B cell (primary cell): ENCODE results near the gene BAIAP3. TPM values are rescaled to one million over a fixed set of nuclear protein-coding genes. Genes with fewer than 3 reads are reported as not detected.

Source experiments
- ATAC-seq: fragments of 200-7000 bp; cut with Tn5 transposase; one replicate; pipeline ENCODE4 v1.10.0; 2021; ENCODE audit warnings: low read depth, mild to moderate bottlenecking, moderate number of reproducible peaks, moderate library complexity
- CTCF ChIA-PET: fragments of 350-600 bp; sonication (Branson Sonifier 250); formaldehyde crosslinking; loops from one replicate; lab custom pipeline; 2021; ENCODE audit warnings: antibody characterized with exemption, inconsistent platforms; lab: Charles Lee
- POLR2A ChIA-PET: fragments of 350-600 bp; sonication (Branson Sonifier 250); formaldehyde crosslinking; loops from one replicate; lab custom pipeline; 2021; ENCODE audit warnings: antibody characterized with exemption; lab: Charles Lee
- DNase-seq: peaks from one replicate; pipeline ENCODE4 v3.0.0; 2013
- H2AFZ ChIP-seq: 2 replicates; pipeline ENCODE4 v1.6.1; 2012; ENCODE audit warnings: mild to moderate bottlenecking, low read depth, low read length; ENCODE audit not compliant: insufficient read depth, poor library complexity, severe bottlenecking
- H3K27ac ChIP-seq, 2 donors: 1 replicate in 1 of 2; 2 replicates in 1 of 2; pipeline ENCODE4 v1.5.1; 2012 to 2013; ENCODE audit warnings: low read length in 2 of 2, mild to moderate bottlenecking in 2 of 2, moderate library complexity in 1 of 2
- H3K27me3 ChIP-seq, 4 experiments: fragments of 200-600 bp in 1 of 4; sonication (generic) in 1 of 4; replicated peaks in 1 of 4; 1 replicate in 2 of 4; 2 replicates in 2 of 4; pipeline versions ENCODE4 v1.6.1 to v1.7.0; 2013 to 2016; ENCODE audit warnings: low read length in 3 of 4, mild to moderate bottlenecking in 2 of 4, mixed read lengths in 1 of 4, moderate library complexity in 1 of 4; ENCODE audit not compliant: insufficient read depth in 4 of 4, control insufficient read depth in 3 of 4; ENCODE audit errors: control extremely low read depth in 1 of 4
- H3K36me3 ChIP-seq, 2 experiments: replicated peaks in 1 of 2; 1 replicate in 1 of 2; 2 replicates in 1 of 2; pipeline versions ENCODE4 v1.6.1 to v1.7.1; 2013; ENCODE audit warnings: low read length in 1 of 2; ENCODE audit not compliant: insufficient read depth in 2 of 2, control insufficient read depth in 1 of 2; ENCODE audit errors: control extremely low read depth in 1 of 2, extremely low read depth in 1 of 2
- H3K4me1 ChIP-seq, 2 donors: fragments of 200-600 bp in 1 of 2; sonication (generic) in 1 of 2; 1 replicate in 1 of 2; 2 replicates in 1 of 2; pipeline versions ENCODE4 v1.5.1 to v1.6.1; 2013 to 2017; ENCODE audit warnings: low read length in 2 of 2; ENCODE audit not compliant: control insufficient read depth in 2 of 2, insufficient read depth in 2 of 2
- H3K4me2 ChIP-seq: replicated peaks from 2 replicates; pipeline ENCODE3; 2012; ENCODE audit warnings: mild to moderate bottlenecking, low read depth, low read length; ENCODE audit not compliant: poor library complexity, severe bottlenecking
- H3K4me3 ChIP-seq, 5 experiments: fragments of 200-600 bp in 1 of 5; sonication (generic) in 1 of 5; 1 replicate in 3 of 5; 2 replicates in 2 of 5; pipeline versions ENCODE4 v1.5.1 to v1.7.0; 2011 to 2016; ENCODE audit warnings: low read length in 4 of 5, mild to moderate bottlenecking in 4 of 5, low read depth in 2 of 5, control low read depth in 1 of 5, moderate library complexity in 1 of 5; ENCODE audit not compliant: insufficient read depth in 1 of 5; ENCODE audit errors: control extremely low read depth in 1 of 5, extremely low read depth in 1 of 5
- H3K79me2 ChIP-seq: fragments of 200-600 bp; sonication (generic); one replicate; pipeline ENCODE4 v1.6.0; 2016; ENCODE audit warnings: low read length; ENCODE audit not compliant: control insufficient read depth, insufficient read depth
- H3K9ac ChIP-seq: fragments of 200-600 bp; sonication (generic); 2 replicates; pipeline ENCODE4 v1.6.1; 2017; ENCODE audit warnings: mild to moderate bottlenecking, low read length, moderate library complexity
- H3K9me3 ChIP-seq, 3 donors: one replicate each; pipeline versions ENCODE4 v1.6.1 to v1.7.1; 2013; ENCODE audit warnings: low read length in 2 of 3; ENCODE audit not compliant: control insufficient read depth in 2 of 3, insufficient read depth in 1 of 3; ENCODE audit errors: control extremely low read depth in 1 of 3
- H4K20me1 ChIP-seq: 2 replicates; pipeline ENCODE4 v1.6.0; 2012; ENCODE audit warnings: mild to moderate bottlenecking, low read length; ENCODE audit not compliant: insufficient read depth, control insufficient read depth, poor library complexity, severe bottlenecking
- H3K27ac Mint-ChIP-seq: one replicate; pipeline ENCODE4 v1.8.0; 2021; ENCODE audit warnings: mixed read lengths
- H3K27me3 Mint-ChIP-seq: one replicate; pipeline ENCODE4 v1.8.0; 2021; ENCODE audit warnings: mixed read lengths
- H3K4me1 Mint-ChIP-seq: one replicate; pipeline ENCODE4 v1.8.0; 2021; ENCODE audit warnings: mixed read lengths
- H3K4me3 Mint-ChIP-seq: one replicate; pipeline ENCODE4 v1.8.0; 2021; ENCODE audit warnings: mixed read lengths
- H3K9me3 Mint-ChIP-seq: one replicate; pipeline ENCODE4 v1.8.0; 2022; ENCODE audit warnings: mixed read lengths; ENCODE audit not compliant: insufficient read depth
- WGBS: methylation state at CpG from one replicate; pipeline ENCODE4 v1.1.5; 2013; ENCODE audit warnings: missing lambda C conversion rate; ENCODE audit not compliant: insufficient coverage; 5-methylcytosine and 5-hydroxymethylcytosine counted together
- intact Hi-C: fragments of 100-400 bp; cut with micrococcal nuclease; formaldehyde crosslinking; loops from one replicate; pipeline ENCODE4 v1.10.0; 2022
- polyA plus RNA-seq: library from polyadenylated mRNA; depleted of rRNA; stranded (reverse); fragments of >200 nt; gene quantifications from 2 replicates; pipeline ENCODE4 v1.2.3, GENCODE V29; 2012
- total RNA-seq, 2 donors: library from RNA; stranded (reverse); fragments of 120-200 nt in 1 of 2; gene quantifications; 1 replicate in 1 of 2; 2 replicates in 1 of 2; pipeline versions ENCODE4 v1.2.3 to v1.2.4, GENCODE V29; 2013 to 2022
- TF ChIP-seq, protein P1 (sequence below): fragments of 200-600 bp; IDR thresholded peaks from one replicate; pipeline ENCODE4 v1.8.0; 2022; ENCODE audit warnings: antibody characterized with exemption, mild to moderate bottlenecking

The BAIAP3 gene
- total and polyA plus RNA-seq, 2 donors (not counting 1 experiment from before 2014, with no cell fraction given) = 119 to 130 TPM

DNA sequence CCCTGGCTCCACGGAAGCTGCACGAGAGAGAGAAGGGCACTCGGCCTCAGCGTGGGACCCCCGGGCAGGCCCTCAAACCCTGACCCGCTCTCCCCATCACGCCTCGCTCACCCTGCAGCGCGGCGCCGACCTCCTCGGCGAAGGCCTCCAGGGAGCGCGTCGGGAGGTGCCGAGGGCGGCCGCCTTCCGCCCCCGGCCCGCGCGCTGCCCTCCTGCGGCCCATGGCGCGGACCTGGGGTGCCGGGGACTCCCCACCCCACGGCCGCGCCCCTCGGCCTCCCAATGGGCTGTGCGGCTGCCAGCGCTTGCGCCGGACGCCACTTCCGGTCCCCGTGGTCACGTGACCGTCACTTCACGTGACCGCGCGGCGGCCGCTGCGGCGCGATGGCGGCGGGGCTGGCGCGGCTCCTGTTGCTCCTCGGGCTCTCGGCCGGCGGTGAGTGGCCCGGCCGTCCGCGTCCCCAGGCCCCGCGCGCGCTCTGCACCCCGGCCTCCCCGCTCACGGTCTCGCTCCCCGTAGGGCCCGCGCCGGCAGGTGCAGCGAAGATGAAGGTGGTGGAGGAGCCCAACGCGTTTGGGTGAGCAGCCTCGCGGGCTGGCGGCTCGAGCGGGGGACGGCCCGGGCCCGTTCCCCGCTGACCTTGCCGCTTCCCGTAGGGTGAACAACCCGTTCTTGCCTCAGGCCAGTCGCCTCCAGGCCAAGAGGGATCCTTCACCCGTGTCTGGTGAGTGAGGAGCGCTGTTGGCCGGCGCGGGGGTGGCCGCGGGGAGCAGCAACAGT is 18.3 kb downstream of the BAIAP3 start, which contains the start of the genes GNPTG and TSR3:
TSS of gene GNPTG (plus strand) at position 350 of the 781 bp plus-strand sequence. CDS start at position 385, 35 bp downstream.
TSS of gene TSR3 (minus strand) at position 297 of the 781 bp plus-strand sequence. CDS start at position 223, 74 bp downstream.
- peaks cover 63% of the 10 kb centered on the region for H3K79me2 ChIP-seq
- POLR2A ChIA-PET = interaction anchor here (0.9 kb wide), 1 partner anchor 9 kb away, joined by 3 read pairs; no protein-coding TSS in a partner anchor
- no peaks in the 10 kb centered on the region for H3K9me3 ChIP-seq
- peak within 1 kb of the TSS; percentile 71 to 84 (median 77) for H3K4me3 ChIP-seq
- intact Hi-C loops = loop anchor here (1.0 to 10.0 kb wide), 2 partner anchors 8 to 53 kb away; no protein-coding TSS in a partner anchor
- H4K20me1 ChIP-seq = peaks cover 60% of the 10 kb centered on the region
- H3K4me1 ChIP-seq = peaks cover 17 to 21% of the 10 kb centered on the region in 2 donors
- Mint-ChIP-seq H3K4me3 (peak within 1 kb of the TSS; percentile 89), H3K27ac (peak within 1 kb of the TSS; percentile 88), H3K4me1 (peaks cover 40% of the 10 kb centered on the region), H3K9me3 (no peaks in the 10 kb centered on the region), H3K27me3 (no peaks in the 10 kb centered on the region)
- H3K36me3 ChIP-seq = peaks cover 0 to 27% of the 10 kb centered on the region in 2 experiments
- peak within 1 kb of the TSS; percentile 76 for H3K9ac ChIP-seq
- H2AFZ ChIP-seq = peak within 1 kb of the TSS; percentile 81
- TF ChIP-seq, protein P1, sequence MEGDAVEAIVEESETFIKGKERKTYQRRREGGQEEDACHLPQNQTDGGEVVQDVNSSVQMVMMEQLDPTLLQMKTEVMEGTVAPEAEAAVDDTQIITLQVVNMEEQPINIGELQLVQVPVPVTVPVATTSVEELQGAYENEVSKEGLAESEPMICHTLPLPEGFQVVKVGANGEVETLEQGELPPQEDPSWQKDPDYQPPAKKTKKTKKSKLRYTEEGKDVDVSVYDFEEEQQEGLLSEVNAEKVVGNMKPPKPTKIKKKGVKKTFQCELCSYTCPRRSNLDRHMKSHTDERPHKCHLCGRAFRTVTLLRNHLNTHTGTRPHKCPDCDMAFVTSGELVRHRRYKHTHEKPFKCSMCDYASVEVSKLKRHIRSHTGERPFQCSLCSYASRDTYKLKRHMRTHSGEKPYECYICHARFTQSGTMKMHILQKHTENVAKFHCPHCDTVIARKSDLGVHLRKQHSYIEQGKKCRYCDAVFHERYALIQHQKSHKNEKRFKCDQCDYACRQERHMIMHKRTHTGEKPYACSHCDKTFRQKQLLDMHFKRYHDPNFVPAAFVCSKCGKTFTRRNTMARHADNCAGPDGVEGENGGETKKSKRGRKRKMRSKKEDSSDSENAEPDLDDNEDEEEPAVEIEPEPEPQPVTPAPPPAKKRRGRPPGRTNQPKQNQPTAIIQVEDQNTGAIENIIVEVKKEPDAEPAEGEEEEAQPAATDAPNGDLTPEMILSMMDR = no peak
- under 1% methylated on average over 98 of the region's 98 CpGs for WGBS
- H3K27ac ChIP-seq = peak within 1 kb of the TSS in 1 of 2 donors; percentile 77
- peak; percentile 94 for DNase-seq
- peak; percentile 96 for ATAC-seq
- CTCF ChIA-PET = interaction anchor here (1.3 kb wide), 1 partner anchor 21 kb away, joined by 3 read pairs; no protein-coding TSS in a partner anchor
- H3K4me2 ChIP-seq = peak within 1 kb of the TSS; percentile 97
- H3K27me3 ChIP-seq = no peaks in the 10 kb centered on the region
